Measurements from ENCODE around the gene OLA1. TPM values are rescaled to one million over a fixed set of nuclear protein-coding genes. Genes with fewer than 3 reads are reported as not detected.

Gene OLA1
- polyA plus RNA-seq, 1 donor (not counting 4 experiments of a cell fraction or from before 2014, with no cell fraction given): 217 TPM

DNA sequence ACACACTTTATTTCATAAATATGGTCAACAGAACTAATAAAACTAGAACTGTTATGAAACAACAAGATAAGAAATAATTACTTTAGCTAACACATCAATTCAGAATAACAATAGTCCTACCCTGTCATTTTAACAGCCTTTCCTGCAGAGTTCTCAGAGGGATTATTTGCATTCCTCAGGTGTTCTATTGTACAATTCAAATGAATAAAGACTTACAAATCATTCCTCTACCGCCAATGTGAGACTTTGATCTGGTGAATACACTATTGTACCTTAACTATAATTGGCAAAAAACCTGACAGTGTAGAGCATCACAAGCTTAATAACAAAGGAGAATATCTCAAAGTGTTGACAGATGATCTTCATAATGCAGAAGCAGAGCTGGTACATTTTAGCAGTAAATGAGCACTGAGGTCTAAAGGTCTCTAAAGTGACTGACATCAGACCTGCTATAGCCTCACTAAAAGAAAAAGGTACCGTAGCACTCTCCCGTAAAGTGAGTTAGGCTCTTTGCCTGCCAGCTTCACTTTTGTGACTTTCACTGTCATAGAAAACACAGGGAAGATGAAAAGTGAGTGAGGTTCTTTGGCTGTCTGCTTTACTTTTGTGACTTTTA, 164.4 kb downstream of the OLA1 start:
- no peak overlapping the region for H3K4me3 ChIP-seq (ENCODE audit: control insufficient read depth in 2 of 3, extremely low read depth in 1 of 3, insufficient read depth in 2 of 3, low read depth in 1 of 3, low read length in 3 of 3)
- no peak overlapping the region for H3K9ac ChIP-seq (ENCODE audit: control insufficient read depth, extremely low read depth, insufficient read depth, low read length)
- DNase-seq (ENCODE audit: low read depth, low spot score): no peak
- H2AFZ ChIP-seq (ENCODE audit: control insufficient read depth, low read length): no peak overlapping the region
- dilution Hi-C loops (cut with MboI; ENCODE audit: extremely low pct_ligation_motif_present, low sequenced_read_pairs): no loop called here
- H3K36me3 ChIP-seq (ENCODE audit: control insufficient read depth in 2 of 2, extremely low read depth in 1 of 2, insufficient read depth in 2 of 2, low read length in 2 of 2): peaks cover 2 to 6% of the 10 kb centered on the region in 2 experiments
- H3K4me2 ChIP-seq (ENCODE audit: control insufficient read depth, extremely low read depth, insufficient read depth, low read depth, low read length): no peak overlapping the region
- peaks cover 2% of the 10 kb centered on the region for H4K20me1 ChIP-seq (ENCODE audit: control insufficient read depth, extremely low read depth, insufficient read depth, low read length)
- peak; percentile 5 for FAIRE-seq
- no peak overlapping the region for H3K27ac ChIP-seq (ENCODE audit: control insufficient read depth, insufficient read depth, low read length)
- TF ChIP-seq, protein P1, sequence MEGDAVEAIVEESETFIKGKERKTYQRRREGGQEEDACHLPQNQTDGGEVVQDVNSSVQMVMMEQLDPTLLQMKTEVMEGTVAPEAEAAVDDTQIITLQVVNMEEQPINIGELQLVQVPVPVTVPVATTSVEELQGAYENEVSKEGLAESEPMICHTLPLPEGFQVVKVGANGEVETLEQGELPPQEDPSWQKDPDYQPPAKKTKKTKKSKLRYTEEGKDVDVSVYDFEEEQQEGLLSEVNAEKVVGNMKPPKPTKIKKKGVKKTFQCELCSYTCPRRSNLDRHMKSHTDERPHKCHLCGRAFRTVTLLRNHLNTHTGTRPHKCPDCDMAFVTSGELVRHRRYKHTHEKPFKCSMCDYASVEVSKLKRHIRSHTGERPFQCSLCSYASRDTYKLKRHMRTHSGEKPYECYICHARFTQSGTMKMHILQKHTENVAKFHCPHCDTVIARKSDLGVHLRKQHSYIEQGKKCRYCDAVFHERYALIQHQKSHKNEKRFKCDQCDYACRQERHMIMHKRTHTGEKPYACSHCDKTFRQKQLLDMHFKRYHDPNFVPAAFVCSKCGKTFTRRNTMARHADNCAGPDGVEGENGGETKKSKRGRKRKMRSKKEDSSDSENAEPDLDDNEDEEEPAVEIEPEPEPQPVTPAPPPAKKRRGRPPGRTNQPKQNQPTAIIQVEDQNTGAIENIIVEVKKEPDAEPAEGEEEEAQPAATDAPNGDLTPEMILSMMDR (optimal IDR thresholded peaks at IDR 0.05 in 1 of 3, IDR thresholded peaks at IDR 0.05 in 1 of 3, conservative IDR thresholded peaks at IDR 0.05 in 1 of 3; ENCODE audit: extremely low read depth in 1 of 3, insufficient read depth in 2 of 3, low read length in 3 of 3): no peak
- TF ChIP-seq EZH2 (IDR thresholded peaks at IDR 0.05; ENCODE audit: low read length): no peak
- no peaks in the 10 kb centered on the region for H3K27me3 ChIP-seq (ENCODE audit: control insufficient read depth, extremely low read depth, insufficient read depth, low read length)
- no peaks in the 10 kb centered on the region for H3K4me1 ChIP-seq (ENCODE audit: control insufficient read depth, extremely low read depth, insufficient read depth, low read length)
- H3K9me1 ChIP-seq (ENCODE audit: control insufficient read depth, extremely low read depth, insufficient read depth, low read length): no peaks in the 10 kb centered on the region
- H3K9me3 ChIP-seq (ENCODE audit: control insufficient read depth, low read depth, low read length): no peaks in the 10 kb centered on the region
- no peaks in the 10 kb centered on the region for H3K79me2 ChIP-seq (ENCODE audit: control insufficient read depth, insufficient read depth, low read length)

DNA sequence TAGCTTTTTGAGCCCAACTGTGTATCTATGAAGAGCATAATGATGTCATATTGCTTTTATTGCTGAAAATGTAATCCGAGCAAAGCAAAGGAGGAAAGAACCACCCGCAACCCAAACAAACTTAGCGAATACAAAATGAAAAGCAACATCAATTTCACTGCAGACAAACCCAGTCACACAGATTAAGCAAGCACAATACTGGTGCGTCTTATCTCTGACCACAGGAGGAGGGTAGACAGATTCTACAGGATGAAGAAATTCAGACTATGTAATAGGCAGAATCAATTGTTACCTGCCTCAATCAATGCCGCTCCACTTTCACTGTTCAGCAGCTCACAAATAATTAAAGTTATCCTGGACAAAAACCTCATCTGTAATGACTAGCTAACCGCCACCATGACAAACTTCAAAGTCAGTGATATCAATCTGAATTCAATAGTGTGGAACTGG, 167.6 kb downstream of the OLA1 start:
- no peak for DNase-seq (ENCODE audit: low read depth, low spot score)
- H3K79me2 ChIP-seq (ENCODE audit: control insufficient read depth, insufficient read depth, low read length): no peaks in the 10 kb centered on the region
- H4K20me1 ChIP-seq (ENCODE audit: control insufficient read depth, extremely low read depth, insufficient read depth, low read length): peaks cover 2% of the 10 kb centered on the region
- no peak for FAIRE-seq
- no peak overlapping the region for H3K4me2 ChIP-seq (ENCODE audit: control insufficient read depth, extremely low read depth, insufficient read depth, low read depth, low read length)
- H2AFZ ChIP-seq (ENCODE audit: control insufficient read depth, low read length): no peak overlapping the region
- H3K4me1 ChIP-seq (ENCODE audit: control insufficient read depth, extremely low read depth, insufficient read depth, low read length): peaks cover 4% of the 10 kb centered on the region
- H3K4me3 ChIP-seq (ENCODE audit: control insufficient read depth in 2 of 3, extremely low read depth in 1 of 3, insufficient read depth in 2 of 3, low read depth in 1 of 3, low read length in 3 of 3): no peak overlapping the region
- no peak overlapping the region for H3K9ac ChIP-seq (ENCODE audit: control insufficient read depth, extremely low read depth, insufficient read depth, low read length)
- H3K27me3 ChIP-seq (ENCODE audit: control insufficient read depth, extremely low read depth, insufficient read depth, low read length): no peaks in the 10 kb centered on the region
- TF ChIP-seq, protein P1 (optimal IDR thresholded peaks at IDR 0.05 in 1 of 3, IDR thresholded peaks at IDR 0.05 in 1 of 3, conservative IDR thresholded peaks at IDR 0.05 in 1 of 3; ENCODE audit: extremely low read depth in 1 of 3, insufficient read depth in 2 of 3, low read length in 3 of 3): no peak
- TF ChIP-seq EZH2 (IDR thresholded peaks at IDR 0.05; ENCODE audit: low read length): no peak
- H3K36me3 ChIP-seq (ENCODE audit: control insufficient read depth in 2 of 2, extremely low read depth in 1 of 2, insufficient read depth in 2 of 2, low read length in 2 of 2): peaks cover 2 to 9% of the 10 kb centered on the region in 2 experiments
- H3K9me3 ChIP-seq (ENCODE audit: control insufficient read depth, low read depth, low read length): no peaks in the 10 kb centered on the region
- dilution Hi-C loops (cut with MboI; ENCODE audit: extremely low pct_ligation_motif_present, low sequenced_read_pairs): no loop called here
- no peak overlapping the region for H3K27ac ChIP-seq (ENCODE audit: control insufficient read depth, insufficient read depth, low read length)
- H3K9me1 ChIP-seq (ENCODE audit: control insufficient read depth, extremely low read depth, insufficient read depth, low read length): no peaks in the 10 kb centered on the region

All from keratinocyte (primary cell).